T-helper 9 cell (primary cell): Measurements from ENCODE around the gene TXNDC2.
"Not testable (repeated sequence)": the region's sequence is repeated elsewhere in the genome, so short reads cannot be mapped to it uniquely, and the experiment has no call there.

Experiments used
- DNase-seq: peaks from one replicate; pipeline ENCODE4 v3.0.0-alpha.2; 2020

The TXNDC2 gene

DNA sequence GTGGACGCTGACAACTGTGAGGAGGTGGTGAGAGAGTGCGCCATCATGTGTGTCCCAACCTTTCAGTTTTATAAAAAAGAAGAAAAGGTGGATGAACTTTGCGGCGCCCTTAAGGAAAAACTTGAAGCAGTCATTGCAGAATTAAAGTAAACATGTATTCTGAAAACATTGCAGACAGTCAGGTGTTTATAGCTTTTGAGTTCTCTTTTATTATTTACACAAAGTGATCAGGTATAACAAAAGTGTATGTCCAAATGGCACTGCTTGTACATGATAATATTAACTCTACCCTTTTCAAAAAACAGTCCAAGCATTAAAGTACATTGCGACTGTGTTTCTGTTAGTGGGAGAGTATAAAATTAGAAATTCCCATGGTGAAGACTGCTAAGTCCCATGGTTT, 2.2 kb downstream of the TXNDC2 start:
- DNase-seq: no peak

DNA sequence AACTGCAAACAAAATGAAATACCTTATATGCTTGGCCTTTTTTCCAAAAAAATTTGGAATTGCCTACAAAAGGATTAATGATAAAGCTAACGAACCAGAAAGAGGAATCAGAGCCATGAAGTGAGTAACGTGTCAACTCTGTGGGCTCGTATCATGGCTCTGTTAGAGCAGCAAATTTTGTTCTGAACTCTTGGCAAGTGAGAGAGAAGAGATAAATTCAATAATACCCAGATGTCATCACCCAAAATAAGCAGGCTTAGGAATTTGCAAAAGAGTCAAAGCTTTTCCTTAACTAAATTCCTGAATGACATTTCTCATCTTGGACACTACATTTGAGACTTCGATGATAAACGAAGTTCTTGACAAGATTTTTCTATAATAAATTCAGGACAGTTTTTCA, 4.4 kb downstream of the TXNDC2 start:
- DNase-seq: no peak

DNA sequence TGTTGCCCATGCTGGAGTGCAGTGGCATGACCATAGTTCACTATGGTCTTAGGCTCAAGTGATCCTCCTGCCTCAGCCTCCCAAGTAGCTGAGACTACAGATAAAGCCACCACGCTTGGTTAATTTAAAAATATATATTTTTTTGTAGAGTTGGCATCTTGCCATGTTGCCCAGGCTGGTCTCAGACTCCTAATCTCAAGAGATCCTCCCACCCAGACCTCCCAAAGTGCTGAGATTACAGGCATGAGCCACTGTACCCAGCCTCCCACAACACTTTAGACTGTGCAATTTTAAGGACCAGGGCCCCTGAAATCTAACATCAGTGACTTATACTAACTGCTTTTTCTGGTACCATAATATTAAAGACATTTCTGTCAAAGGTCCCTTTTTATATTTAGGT, 5.2 kb downstream of the TXNDC2 start:
- no peak for DNase-seq

DNA sequence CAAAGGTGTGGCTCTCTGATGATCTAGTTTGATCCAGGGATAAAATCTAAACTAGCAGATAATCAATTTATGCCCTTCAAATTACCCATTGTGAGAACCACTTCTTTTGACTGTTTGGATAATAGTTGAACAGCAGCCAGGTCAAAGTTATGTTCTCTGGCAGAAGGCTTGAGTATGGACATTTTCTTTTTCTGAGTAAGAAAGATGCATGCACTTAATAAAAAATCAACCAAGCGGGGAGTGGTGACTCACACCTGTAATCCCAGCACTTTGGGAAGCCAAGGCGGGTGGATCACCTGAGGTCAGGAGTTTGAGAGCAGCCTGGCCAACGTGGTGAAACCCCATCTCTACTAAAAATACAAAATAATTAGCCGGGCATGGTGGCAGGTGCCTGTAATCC, 5.7 kb downstream of the TXNDC2 start:
- not testable (repeated sequence) for DNase-seq

DNA sequence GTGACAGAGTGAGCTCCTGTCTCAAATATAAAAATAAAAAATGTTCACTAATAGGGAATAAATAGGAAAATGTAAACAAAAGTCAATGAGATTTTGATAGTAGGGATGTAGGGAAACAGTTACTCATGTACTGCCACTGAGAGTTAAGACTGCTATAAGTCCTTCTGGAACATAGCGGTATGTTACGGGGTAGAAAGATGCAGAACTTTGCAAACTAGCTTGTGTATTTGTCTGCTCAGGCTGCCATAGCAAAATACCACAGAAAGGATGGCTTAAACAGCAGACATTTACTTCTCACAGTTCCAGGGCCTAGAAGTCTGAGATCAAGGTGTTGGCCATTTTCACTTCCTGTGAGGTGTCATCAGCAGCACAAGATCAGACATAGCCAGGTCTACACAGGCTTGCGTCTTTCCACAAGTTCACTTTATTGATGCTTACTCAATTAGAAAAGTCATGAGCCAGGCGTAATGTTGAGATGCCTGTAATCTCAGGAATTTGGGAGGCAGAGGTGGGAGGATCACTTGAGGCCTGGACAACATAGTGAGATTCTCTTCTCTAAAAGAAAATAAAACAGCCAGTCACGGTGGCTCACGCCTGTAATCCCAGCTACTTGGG, 8.8 kb downstream of the TXNDC2 start:
- DNase-seq: no peak

DNA sequence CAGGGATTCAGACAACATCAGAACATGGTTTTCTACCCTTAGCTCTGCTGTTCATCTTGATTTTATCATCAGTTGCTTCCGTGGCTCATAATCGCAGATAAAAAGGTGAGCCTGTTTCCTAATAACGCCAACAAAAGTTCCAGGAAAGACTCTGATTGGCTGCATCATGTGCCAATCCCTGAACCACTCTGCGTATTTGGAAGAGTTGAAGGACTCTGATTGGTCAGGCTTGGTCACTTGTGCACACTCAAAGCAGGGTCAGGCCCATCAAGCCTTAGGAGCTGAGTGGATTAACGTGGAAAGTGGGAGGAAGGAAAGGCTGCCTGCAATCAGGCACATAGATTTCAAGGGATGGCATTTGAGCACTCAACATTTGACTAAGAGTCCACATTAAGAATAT, 11.4 kb downstream of the TXNDC2 start:
- no peak for DNase-seq

DNA sequence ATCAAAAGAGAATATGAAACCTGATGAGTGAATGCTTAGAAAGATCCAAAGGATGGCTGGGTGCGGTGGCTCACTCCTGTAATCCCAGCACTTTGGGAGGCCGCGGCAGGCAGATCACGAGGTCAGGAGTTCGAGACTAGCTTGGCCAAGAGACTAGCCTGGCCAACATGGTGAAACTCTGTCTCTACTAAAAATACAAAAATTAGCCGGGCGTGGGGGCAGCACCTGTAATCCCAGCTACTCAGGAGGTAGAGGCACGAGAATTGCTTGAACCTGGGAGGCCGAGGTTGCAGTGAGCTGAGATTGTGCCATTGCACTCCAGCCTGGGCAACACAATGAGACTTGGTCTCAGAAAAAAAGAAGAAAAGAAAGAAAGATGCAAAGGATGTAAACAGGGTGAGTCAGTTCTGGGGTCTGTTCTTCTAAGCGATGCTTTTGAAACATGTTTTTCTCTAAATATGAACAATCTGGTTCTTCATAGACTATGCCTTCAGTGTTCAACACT, 12.1 kb downstream of the TXNDC2 start:
- not testable (repeated sequence) for DNase-seq

DNA sequence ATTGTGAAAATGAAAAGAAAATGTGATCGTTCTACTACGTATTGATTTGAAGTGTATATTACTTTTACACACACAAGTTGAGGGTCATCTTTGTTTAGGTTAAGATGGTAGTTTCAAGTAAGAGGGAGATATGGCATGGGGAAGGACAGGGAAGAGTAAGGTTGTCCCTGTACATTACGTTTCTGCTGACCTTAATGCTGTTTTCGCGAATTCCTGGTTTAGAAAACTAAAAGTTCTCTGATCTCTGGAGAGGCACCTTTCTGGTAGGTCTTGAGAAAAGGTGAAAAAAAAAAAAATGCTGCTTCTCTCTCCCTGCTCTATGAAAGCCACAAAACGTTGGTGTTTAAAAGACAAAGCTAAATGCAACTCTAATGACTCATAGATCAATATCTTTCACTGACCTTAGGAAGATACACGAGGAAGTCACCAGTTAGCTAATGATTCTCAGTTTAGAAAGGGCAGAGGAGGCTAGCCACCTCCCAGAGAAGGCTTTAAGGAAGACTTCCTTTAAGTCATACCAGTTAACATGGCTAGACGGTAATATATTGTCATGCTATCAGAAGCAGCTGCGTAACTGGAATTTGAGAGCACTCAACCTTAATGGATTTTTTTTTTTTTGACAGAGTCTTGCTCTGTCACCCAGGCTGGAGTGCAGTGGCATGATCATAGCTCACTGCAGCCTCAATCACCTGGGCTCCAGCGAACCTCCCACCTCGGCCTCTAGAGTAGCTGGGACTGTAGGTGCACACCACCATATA, 13.2 kb downstream of the TXNDC2 start:
- DNase-seq: no peak

DNA sequence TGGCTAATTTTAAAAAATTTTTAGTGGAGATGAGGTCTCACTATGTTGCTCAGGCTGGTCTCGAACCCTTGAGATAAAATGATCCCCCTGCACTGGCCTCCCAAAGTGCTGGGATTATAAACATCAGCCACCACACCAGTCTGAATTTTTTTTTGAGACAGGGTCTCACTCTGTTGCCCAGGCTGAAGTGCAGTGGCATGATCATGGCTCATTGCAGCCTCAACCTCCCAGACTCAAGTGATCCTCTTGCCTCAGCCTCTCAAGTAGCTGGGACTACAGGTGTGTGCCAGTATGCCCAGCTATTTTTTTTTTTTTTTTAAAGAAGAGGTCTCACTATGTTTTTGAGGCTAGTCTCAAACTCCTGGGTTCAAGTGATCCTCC, 13.8 kb downstream of the TXNDC2 start:
- not testable (repeated sequence) for DNase-seq

DNA sequence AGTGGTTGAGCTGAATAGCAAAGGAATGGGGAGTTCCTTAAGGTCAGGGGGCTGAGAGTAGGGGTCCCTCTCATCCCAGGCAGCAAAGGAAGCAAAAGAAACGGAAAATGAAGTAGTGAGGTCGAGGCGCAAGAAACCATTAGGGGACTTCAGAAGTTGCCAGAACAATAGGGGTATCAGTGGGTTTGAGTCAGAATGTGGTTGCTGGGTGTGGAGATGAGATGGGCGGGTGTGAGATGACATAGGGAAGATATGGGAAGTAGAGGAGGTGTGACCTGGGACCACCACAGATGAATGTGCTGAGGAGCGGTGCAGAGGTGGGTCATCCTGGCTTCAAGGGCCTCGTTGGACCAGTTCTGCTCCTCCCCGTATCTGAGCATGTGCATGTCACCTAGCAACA, 14.9 kb downstream of the TXNDC2 start:
- DNase-seq: no peak

DNA sequence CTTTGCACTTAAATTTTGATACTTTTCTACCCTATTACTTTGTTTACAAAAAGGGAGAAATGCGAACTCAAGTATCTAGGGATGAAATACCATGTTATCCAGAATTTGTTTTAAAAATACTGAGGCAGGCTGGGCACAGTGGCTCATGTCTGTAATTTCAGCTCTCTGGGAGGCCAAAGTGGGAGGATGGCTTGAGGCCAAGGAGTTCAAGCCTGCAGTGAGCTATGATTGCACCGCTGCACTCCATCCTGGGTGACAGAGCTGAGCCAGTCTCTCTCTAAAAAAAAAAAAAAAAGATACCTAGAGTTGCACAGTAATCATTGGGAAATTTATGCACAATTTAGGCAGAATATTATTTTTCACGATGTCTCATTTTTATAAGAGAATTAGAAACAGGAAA, 15.6 kb downstream of the TXNDC2 start:
- no peak for DNase-seq

DNA sequence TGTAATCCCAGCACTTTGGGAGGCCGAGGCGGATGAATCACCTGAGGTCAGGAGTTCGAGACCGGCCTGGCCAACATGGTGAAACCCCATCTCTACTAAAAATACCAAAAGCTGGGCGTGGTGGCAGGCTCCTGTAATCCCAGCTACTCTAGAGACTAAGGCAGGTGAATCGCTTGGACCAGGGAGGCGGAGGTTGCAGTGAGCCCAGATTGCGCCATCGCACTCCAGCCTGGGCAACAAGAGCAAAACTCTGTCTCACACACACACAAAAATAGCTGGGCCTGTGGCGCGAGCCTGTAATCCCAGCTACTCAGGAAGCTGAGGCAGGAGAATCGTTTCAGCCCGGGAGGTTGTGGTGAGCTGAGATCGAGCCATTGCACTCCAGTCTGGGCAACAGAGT, 16.5 kb downstream of the TXNDC2 start:
- not testable (repeated sequence) for DNase-seq

DNA sequence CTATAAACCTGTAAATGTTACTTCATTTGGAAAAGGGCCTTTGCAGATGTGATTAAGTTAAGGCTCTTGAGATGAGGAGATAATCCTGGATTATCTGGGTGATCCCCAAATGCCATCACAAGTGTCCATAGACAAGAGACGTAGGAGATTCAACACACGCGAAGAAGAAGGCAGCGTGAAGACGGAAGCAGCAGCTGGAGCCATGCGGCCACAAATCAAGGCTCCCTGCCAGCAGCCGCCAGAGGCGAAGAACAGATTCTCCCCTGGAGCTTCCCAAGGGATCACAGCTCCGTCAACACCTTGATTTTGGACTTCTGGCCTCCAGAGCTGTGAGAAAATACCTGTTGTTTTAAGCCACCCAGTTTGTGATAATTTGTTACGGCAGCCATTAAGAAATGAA, 17.1 kb downstream of the TXNDC2 start:
- DNase-seq: no peak

DNA sequence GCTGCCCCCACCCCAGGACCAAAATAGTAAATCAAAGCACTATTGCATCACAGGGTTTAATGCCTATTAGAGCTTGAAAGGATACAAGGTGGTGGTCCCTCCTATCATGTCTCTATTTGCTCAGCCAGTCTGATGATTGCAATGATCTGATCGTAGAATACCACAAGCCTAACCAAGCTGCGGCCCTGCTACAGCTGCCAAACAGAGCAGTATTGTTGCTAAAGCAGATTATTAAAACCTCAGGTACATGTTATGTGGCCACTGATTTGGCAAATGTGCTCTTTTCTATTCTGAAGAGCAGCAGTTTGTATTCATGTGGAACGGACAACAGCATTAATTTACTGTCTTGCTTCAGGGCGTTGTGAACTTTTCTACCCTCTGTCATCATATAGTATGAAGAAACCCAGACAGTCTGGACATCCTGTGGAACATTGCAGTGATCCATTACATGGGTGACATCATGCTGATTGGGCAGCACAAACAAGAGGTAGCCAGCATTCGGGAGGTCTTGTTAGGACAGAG, 19.7 kb downstream of the TXNDC2 start:
- DNase-seq: no peak

DNA sequence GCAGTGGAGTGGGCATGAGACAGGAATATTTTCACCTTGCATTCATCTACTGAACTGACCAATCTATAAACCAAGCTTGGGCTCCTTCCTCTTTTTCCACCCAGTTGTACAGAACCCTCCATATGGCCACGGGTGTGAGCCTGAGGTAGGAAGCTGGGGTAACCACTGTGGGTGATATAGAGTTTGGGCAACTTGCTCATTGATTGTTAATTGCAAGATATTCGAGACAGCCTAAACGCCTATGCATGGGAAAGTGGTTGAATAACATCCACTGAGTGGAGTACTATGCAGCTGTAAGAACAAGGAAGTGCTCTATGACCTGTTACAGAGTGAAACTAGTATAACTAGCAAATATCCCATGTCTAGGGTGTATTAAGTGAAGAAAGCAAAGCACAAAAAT, 20.7 kb downstream of the TXNDC2 start:
- DNase-seq: no peak

DNA sequence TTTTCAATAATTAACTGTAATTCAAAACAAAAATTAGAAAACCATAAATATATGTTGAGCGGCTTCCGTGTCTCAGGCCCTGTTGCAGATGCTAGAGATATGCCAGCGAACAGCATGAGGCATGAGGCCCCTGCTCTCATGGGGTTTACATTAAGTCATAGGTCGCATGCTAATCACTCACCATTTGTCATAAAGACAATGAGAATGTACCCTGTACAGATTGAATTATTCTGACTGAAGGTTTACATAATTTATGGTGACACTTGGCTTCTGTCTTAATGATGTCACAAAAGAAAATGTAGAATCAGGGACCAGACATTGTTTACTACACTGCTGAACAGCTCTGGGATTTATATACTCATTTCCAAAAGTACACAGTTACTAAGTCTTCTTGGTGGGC, 22.1 kb downstream of the TXNDC2 start:
- no peak for DNase-seq

DNA sequence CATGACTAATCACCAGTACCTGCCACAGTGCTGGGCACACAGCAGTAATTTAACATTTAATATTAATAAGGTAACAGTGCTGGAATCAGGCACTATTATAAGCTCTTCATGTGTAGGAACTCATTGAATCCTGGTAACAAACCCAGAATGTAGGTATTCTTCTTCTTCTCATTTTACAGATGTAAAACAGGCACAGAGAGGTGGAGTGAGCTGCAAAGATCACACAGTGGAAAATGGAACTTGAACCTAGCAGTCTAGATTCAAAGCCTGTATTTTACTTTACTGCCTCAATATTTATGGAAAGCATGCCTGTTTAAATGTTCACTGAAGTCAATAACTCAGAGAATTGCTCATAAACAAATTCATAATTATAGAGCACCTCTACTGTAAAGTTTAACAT, 24.3 kb downstream of the TXNDC2 start:
- DNase-seq: no peak

DNA sequence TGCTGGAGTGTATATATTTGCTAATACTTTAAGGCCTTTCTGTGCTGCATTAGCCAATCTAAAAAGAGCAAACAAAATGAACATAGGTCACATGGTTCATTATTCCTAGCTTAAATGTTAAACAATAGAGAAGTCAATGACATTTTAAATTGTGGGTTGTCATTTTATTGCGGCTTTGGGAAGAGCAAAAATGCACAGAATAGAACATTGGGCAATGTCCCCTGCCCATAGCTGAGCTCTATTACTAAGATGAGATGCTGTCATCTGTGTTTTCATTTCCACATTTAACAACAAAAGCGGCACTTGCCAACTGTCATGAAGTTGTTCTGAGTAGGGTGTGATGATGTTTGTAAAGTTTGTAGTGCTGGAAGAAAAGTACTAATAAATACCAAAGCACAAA, 24.9 kb downstream of the TXNDC2 start:
- DNase-seq: no peak

DNA sequence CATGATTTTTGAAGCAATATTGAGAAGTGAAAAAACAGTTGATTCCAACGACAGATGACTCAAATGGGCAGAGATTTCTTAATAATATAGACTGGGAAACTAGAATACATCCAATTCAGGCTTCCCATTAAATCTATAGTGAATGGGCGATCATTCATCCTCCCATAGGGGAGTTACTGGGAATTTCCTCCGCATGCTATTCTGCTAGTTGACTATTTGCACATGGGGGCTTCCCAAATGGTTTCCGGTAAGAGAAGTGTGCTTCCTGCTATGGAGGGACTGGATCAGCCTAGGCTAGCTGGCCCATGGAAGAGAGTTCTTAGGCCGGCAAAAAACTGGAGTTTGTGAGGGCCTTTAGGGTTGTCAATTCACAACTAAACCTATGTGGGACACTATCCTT, 25.5 kb downstream of the TXNDC2 start:
- no peak for DNase-seq

DNA sequence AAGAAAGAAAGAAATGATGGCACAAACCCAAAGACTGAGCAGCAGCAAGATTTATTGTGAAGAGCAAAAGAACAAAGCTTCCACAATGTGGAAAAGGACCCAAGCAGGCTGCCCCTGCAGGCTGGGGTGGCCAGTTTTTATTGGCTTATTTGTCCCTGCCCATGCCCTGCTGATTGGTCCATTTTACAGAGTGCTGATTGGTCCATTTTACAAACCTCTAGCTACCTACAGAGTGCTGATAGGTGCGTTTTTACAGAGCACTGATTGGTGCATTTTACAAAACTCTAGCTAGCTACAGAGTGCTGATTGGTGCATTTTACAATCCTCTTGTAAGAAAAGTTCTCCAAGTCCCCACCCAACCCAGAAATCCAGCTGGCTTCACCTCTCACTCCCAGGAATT, 26.5 kb downstream of the TXNDC2 start:
- not testable (repeated sequence) for DNase-seq

DNA sequence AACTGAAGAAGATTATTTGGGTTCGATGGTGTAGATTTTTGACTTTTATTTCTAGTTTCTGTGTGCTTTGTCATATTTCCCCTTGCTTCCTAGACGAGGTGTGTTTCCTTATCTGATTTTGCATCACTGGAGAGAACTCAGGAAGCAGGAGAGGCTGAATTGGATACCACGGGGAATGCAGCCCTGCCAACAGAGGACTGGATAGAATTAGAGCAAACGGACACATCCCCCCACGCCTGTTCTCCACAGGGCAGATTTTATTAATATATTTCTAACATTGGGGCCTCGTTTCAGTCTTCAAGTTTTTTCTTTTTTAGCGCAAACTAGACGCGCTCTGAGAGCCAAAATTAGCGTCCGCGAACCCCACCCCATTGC, 27.4 kb downstream of the TXNDC2 start:
- DNase-seq: no peak

DNA sequence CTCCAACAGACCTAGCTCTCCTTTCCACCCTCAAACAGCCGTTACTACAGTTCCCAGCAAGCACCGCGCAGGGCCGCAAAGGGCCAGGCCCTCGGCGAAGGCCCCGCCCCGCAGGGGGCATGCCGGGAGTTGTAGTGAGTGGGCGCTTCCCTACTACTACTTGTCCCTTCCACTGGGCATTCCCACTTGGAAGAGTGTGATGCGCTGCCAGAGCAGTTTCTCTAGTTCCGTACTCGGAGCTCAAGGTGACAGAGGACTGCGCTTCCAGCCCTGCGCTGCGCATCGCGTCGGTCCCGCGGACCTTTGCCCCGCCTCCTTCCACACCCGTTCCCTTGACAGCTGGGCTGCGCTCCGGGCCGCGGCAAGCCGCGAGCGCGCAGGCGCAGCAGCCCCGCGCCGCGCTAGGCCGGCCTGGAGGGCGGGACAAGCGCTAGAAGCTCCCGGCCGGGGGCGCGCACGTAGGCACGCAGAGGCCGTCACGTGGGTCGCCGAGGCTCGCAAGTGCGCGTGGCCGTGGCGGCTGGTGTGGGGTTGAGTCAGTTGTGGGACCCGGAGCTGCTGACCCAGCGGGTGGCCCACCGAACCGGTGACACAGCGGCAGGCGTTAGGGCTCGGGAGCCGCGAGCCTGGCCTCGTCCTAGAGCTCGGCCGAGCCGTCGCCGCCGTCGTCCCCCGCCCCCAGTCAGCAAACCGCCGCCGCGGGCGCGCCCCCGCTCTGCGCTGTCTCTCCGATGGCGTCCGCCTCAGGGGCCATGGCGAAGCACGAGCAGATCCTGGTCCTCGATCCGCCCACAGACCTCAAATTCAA, 28.0 kb downstream of the TXNDC2 start, which contains the start of gene VAPA:
Gene VAPA (plus strand): TSS at position 491 of the 808 bp plus-strand sequence. CDS start 241 bp downstream, at position 732.
- DNase-seq: peak; percentile 85

DNA sequence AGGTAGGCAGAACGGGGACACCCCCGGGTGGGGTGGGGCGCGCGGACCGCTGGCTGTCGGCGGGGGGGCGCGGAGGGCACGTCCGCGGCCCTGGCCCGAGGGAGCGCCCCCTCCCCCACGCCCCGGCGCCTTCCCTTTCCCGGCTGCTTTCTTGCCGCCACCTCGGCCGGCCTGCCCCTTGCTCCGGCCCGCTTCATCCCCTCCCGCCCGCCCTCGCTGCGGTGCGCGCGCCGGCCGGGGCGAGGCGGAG, 28.5 kb downstream of the TXNDC2 start:
- DNase-seq: no peak
